Raji (cell line): Measurements from ENCODE around the gene MAP1LC3A.

Source experiments
- POLR2A ChIP-seq: IDR thresholded peaks from 2 replicates; pipeline ENCODE4 v1.6.1; 2011; ENCODE audit warnings: low read depth, low read length, control low read depth; ENCODE audit not compliant: insufficient read depth

Gene MAP1LC3A

DNA sequence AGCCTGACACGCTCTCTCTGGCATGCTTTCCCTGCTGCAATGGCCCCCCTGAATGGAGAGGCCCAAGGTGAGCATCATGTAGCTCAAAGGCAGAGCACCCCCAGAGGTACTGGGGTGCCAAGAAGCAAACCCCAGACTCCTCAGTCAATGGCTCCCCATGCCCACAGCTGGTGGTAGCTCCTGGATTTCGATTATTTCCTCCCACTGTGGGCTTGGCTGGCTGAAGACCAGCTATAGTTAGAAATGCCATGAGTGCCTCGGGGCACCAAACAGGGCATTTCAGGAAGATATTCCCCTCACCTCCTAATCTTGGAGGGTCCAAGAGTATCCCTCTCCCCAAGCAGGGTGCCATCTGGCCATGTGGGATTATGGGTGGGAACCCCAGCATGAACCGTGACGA, 16.8 kb downstream of the MAP1LC3A start:
- TF ChIP-seq POLR2A, result no peak

DNA sequence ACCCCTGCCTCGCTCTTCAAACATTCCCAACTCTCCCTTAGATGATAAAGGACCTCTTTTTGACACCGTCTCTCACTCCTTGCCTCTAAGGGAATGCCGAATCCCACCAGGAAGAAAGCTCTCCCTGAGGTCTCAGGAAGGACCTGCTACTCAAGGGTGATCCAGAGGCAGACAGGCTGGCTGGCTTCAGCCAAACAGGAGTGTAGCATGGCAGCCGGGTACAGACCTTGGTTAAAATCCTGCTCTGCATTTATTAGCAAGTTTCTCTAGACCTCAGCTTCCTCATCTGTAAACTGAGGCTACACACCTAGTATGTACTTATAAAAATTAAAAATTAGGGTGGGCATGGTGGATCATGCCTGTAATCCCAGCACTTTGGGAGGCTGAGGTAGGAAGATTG, 17.2 kb downstream of the MAP1LC3A start:
- TF ChIP-seq POLR2A, result no peak

DNA sequence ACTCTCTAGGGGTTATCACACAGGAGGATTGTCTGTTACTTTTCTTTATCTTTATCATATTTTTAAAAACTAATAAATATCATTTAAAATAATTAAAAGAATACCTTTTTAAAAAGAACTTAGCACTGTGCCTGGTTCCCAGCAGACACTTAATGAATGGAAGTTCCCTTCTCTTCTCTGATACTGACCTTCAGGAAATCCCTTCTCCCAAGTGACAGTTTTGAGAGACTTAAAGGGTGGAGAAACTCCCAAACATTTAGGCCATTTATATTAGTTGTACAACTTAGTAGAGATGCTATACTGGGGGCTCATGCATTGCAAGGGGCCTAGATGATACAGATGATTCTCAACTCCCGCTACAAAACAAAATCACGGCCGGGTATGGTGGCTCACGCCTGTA, 18.5 kb downstream of the MAP1LC3A start:
- TF ChIP-seq POLR2A, result no peak

DNA sequence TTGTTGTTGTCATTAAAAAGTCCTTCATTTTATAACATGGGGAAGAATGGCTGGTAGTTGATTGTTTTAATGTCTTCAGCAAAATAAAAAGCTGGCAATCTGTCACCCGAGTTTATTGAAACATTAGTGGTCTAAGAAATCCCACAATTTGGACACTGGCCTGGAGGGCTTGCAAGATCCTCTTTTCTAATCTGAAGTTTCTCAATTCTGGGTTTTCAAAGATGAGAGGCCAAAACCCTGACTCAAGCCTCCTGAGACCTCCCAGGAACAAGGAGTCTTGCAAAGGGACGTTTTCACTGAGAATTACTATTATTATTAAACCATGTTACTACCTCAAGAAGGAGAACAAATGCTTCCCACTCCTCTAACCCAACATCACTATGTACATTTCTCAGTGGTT, 19.5 kb downstream of the MAP1LC3A start:
- no peak for TF ChIP-seq POLR2A

DNA sequence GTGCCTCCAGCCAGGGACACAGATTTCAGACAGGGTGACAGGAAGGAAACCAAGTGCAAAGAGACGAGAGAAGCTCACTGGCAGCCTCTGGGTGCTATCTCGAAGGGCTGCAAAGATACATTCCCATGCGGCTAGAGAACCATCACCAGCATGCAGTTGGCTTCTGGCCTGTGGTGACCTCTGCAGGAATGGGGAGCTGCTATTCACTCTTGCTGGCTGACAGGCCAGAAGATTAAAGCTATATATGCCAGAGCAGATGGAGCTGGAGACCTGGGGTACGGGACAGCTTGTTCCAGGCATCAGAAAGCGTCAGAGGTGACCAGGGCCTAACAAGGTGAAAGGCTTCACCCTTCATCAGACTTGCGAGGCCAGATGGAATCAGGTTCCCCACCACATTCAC, 20.0 kb downstream of the MAP1LC3A start:
- TF ChIP-seq POLR2A, result no peak

DNA sequence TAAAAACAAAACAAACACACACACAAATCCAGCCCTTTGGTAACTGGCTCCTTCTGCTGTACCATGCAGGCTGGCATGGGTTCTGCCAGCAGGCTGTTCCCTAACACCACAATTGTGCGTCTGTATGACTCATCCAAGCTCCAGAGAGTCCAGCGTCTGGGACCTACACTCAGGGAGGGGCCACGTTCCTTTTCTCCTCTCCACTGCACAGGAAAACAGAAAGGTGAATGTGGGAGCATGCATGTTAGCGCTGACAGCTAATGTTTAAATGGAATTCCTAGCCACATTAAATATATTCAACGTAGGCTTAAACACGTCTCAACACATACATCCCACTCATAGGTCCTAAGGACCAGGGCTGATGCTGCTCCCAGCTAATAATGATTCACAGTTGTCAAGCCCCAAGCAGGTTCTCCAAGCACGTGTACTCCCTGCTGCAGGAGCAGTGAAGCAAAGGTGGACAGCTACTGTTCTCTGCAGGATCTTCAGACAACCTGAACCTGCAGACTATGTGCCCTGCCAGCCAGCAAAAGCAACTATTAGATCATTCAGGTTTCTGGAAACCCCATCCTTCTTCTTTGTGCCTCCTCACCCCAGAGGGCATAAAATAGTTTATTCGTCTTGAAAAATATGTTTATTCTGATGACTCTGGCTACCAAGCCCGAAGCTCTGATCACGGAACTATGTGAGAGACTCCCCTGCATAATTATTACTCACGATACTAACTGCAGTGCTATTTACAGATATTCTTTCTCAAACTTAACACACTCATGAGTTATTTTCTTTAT, 20.9 kb downstream of the MAP1LC3A start:
- no peak for TF ChIP-seq POLR2A

DNA sequence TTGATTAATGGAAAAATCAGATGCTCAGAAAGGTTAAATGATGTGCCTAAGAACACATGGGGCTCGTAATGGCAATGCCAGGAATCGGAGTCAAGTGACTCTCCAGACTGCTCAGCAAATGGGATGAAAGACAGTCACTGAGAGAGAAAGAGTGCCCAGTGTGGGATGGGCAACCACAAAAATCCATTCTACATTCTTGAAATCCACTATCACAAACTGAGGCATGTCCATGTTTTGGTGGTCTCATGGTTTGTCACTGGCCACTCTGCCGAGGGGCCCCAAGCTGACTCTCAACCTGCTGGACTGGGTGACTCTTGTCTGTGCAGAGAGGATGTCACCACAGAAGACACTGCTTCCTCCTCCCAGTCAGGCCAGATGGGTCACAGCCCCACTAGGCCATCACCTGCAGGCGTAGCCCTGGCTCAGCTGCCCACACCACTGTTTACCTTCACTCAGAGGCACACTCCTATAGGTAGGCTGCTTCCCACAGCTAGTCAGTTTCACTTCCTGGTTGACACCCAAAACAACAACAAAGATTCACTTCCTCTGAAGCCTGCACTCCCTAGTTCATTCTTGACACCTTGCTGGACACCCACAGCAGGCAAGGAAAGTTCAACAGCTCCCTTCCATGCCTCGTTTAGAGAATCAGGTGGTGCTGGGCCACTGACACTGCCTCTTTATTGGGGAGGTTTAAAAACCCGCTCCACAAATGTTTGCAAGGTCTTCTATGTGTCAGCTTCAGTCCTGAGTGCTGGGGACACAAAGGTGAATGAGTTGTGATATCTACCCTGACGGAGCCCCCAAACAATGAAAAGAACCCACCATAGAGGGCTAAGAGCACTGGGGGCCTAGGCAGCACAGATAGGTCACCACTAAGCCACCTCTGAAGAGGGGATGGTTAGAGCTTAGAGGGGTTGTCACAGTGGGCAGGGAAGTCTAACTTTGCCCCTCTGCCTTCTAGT, 21.7 kb downstream of the MAP1LC3A start:
- TF ChIP-seq POLR2A, result no peak

DNA sequence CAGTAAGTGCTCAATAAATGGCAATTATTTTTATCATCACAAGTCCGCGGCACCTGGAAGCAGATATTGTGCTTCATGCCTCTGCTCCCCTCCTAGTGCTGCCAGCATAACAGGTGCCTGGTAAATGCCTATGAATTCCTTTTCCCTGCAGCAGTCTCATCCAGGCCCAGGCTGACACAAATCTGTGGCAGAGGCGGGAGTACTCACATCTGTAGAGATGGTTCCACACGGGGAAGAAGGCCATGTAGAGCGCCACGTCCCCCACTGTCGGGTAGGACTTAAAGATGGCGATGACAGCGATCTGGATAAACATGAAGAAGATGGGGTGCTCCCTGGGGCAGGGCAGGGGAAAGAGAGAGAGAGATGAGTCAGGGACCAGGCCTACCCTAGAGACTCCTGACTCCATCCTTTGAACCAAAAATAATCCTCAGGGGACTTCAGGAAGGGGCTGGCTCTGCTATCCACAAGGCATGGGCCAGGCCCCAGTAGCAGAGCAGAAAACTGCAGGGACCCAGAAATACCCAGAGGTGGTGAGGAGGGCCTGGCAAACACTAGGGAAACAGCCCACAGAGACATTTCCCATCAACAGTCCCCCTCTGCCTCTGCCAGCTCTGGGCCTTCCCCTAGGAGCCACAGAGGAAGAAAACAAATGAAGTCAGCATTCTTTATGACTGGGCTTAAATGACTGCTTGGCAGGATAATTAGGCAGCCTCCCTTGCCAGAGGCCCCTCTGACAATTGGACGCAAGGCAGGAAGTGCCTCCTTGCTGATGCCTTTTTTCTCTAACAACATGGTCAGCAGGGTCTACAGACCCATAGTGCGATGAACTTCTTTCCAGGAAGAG, 23.0 kb downstream of the MAP1LC3A start:
- no peak for TF ChIP-seq POLR2A

DNA sequence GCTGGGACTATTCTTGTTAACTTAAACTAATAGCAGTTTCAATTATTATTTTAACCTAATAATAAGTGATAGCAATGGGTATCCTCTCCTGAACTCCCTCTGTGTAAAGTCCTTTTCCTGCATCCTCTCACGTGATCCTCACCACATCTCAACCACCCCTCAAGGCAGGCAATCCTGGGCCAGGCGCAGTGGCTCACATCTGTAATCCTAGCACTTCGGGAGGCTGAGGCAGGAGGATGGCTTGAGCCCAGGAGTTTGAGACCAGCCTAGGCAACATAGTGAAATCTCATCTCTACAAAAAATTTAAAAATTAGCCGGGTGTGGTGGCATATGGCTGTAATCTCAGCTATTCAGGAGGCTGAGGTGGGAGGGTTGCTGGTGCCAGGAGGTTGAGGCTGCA, 23.7 kb downstream of the MAP1LC3A start:
- no peak for TF ChIP-seq POLR2A

DNA sequence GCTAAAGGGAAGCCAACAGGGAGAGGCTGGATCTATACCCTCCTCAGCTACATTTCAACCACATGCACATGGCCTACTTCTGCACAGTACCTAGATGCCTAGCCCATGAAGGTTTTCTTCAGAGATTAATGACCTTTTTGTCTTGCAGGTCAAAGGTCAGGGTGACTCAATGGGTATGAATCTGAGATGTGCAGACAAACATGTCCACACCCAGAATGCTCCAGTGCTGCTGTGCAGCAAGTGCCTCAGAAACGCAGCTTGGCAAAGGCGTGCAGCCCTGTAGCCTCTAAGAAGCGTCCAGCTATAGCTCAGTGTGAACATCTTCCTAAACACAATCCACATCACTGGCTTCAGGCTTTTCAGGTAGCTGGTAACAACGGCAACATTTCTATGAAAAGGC, 24.4 kb downstream of the MAP1LC3A start:
- TF ChIP-seq POLR2A, result no peak

DNA sequence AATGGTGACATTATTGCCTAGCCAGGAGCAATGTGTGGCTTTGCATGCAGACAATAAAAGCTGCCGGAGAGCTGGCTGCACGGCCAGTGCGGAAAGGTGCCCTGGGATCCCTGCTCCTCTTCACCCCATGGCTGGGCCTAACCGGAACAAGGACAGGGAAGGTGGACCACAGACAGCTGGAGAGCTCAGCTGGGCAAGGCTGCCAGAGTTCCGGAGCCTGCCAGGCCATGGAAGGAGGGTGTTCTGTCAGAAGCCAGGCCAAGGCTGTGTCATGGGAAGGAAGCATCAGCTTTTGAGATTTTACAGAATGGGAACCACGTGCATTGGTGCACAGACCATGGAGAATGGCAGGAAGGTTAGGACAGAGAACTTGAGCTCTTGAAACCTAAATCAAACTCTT, 25.0 kb downstream of the MAP1LC3A start:
- no peak for TF ChIP-seq POLR2A

DNA sequence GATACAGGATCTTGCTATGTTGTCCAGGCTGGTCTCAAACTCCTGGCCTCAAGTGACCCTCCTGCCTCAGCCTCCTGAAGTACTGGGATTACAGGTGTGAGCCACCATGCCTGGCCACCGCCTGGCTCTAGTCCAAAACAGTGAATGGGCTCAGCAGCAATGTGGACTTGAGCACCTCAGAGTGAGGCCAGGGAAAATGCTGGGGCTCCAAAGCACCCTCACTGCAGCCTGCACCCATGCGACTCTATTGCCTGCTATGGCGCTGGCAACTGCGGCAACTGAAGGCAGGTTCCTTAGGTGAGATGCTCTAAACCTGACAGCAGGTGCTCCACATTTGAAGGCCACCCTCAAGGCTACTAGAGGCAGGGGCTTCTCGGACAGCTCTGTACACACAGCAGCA, 26.5 kb downstream of the MAP1LC3A start:
- no peak for TF ChIP-seq POLR2A

DNA sequence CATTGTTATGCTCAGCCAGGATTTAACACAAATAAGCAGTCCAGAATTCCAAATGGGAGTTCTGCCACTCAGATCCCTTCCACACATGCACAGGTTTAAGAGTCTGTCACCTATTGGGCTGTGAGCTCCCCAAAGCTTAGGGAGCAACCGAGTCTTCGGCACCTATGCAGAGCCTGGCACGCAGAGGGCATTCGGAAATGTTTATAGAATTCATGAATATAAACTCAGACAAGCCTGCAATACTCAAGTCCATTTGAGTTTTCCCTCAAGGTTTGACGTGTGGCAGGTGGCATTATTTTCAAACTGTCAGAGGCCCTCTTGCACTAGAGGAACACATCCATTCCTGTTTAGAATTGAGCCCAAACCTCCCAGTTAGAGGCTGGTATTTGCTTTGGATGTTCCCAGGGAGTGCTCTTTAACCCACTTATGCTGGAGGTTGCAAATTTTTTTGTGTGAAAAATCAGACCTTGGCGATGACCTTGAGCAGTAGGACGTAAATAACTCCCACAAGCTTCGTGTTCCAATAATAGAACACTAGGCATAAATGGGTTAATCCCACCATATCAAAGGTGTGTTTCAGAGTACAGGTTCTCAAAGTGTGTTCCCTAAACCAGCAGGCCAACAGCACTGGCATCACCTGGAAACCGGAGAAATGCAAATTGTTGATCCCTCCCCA, 28.1 kb downstream of the MAP1LC3A start:
- TF ChIP-seq POLR2A, result no peak

DNA sequence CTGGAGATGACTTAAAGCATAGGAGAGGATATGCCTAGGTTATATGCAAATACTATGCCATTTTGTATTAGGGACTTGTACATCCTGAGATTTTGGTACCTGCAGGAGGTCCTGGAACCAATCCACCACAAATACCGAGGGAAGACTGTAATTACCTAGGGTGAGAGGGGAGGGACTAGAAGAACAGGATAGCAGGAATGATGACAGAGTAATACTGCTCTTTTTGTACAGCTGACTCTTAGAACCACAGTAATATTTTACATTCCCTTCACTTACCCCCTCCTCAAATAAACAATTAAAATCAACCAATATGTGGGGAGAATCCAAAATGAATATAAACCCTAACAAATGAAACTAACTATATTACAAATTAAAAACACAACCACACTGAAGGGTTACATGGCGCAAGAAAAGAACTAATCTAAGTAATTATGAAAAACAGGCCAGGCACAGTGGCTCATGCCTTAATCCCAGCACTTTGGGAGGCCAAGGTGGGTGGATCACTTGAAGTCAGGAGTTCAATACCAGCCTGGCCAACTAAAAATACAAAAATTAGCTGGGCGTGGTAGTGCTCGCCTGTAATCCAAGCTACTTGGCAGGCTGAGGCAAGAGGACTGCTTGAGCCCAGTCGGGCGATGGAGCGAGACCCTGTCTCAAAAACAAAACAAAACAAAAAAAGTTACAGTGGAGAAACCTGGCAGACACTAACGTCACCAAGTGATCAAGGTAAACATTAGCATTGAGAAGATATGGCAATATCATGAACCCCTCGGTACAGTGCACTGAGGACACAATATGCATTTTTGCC, 37.1 kb downstream of the MAP1LC3A start:
- no peak for TF ChIP-seq POLR2A
